Dendritic cell treated with granulocyte-macrophage colony-stimulating factor and Interleukin-4, amounts not matched to agents 40 ng/mL and 50 ng/mL, for 4 days (primary cell): ENCODE data around the gene ACTL6B.
"Not testable (repeated sequence)": the region's sequence is repeated elsewhere in the genome, so short reads cannot be mapped to it uniquely, and the experiment has no call there.

Experiments used
- H3K27ac Mint-ChIP-seq: one replicate; pipeline ENCODE4 v1.8.0; 2022; ENCODE audit warnings: mild to moderate bottlenecking, mixed read lengths
- H3K27me3 Mint-ChIP-seq: one replicate; pipeline ENCODE4 v1.8.0; 2022; ENCODE audit warnings: mild to moderate bottlenecking, mixed read lengths
- H3K36me3 Mint-ChIP-seq: one replicate; pipeline ENCODE4 v1.8.0; 2022; ENCODE audit warnings: low read depth, mixed read lengths
- H3K4me1 Mint-ChIP-seq: one replicate; pipeline ENCODE4 v1.8.0; 2022; ENCODE audit warnings: low read depth, mixed read lengths
- H3K4me3 Mint-ChIP-seq: one replicate; pipeline ENCODE4 v1.8.0; 2022; ENCODE audit warnings: mild to moderate bottlenecking, moderate library complexity, mixed read lengths
- H3K9me3 Mint-ChIP-seq: one replicate; pipeline ENCODE4 v1.8.0; 2022; ENCODE audit warnings: mixed read lengths
- intact Hi-C: fragments of 100-400 bp; cut with micrococcal nuclease; formaldehyde crosslinking; loops from one replicate; pipeline ENCODE4 v1.15.0; 2022

The ACTL6B gene

DNA sequence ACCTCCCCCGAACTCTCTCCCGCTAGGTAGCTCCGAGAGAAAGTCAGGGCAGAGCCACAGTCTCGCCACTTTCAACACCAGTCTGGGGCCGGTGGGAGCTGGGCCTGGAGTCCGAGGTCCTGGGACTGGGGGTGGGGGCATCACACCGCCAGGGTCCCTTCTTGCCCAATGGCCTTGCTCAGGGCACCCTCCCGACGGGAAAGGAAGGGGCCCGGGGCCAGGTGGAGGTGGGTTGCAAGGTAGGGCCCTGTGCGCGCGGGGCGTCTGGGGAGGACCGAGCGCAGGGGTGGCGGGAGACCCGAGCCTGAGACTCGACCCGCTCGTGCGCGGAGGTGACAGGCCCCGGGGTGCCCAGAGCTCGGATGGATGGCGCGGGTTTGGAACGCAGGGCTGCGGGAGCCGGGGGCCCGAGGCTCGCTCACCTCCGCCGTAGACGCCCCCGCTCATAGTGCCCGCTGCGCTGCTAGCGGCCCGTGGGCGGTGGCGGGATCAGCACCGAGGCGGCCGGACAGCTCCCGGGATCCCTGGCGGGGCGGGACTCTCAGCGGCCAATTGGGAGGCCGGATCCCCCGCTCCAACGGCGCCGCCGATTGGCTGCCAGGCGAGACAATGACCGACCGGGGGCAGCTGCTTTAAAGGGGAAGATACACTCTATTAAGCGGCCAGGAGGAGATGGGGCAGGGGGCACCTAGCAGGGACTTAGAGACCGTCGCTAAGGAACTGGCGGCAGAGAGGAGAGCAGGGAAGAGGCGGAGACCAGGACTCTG, at the start of gene ACTL6B:
ACTL6B (minus strand) TSS at position 541 of the 767 bp plus-strand sequence; CDS start at position 447, 94 bp downstream.
- H3K27me3 Mint-ChIP-seq = peaks cover 73% of the 10 kb centered on the region
- intact Hi-C loops = no loop called here
- no peaks in the 10 kb centered on the region for H3K9me3 Mint-ChIP-seq
- no peak within 1 kb of the TSS for H3K4me3 Mint-ChIP-seq
- H3K36me3 Mint-ChIP-seq = no peaks in the 10 kb centered on the region
- H3K4me1 Mint-ChIP-seq = peaks cover 5% of the 10 kb centered on the region
- H3K27ac Mint-ChIP-seq = no peak within 1 kb of the TSS

- H3K9me3 Mint-ChIP-seq = no peaks in the 10 kb centered on the region
- peak overlapping the region; percentile 98 for H3K27ac Mint-ChIP-seq
- peaks cover 28% of the 10 kb centered on the region for H3K4me1 Mint-ChIP-seq
- H3K36me3 Mint-ChIP-seq = peaks cover 25% of the 10 kb centered on the region
- H3K27me3 Mint-ChIP-seq = peaks cover 9% of the 10 kb centered on the region
- H3K4me3 Mint-ChIP-seq = peak overlapping the region; percentile 97
- intact Hi-C loops = loop anchor here (1.0 to 10.0 kb wide), 3 partner anchors 20 to 231 kb away; partner anchors contain the start of genes SLC12A9 and TSC22D4
Measured at GRCh38 chr7:100705320-100705752, 49.1 kb upstream of the ACTL6B start.

DNA sequence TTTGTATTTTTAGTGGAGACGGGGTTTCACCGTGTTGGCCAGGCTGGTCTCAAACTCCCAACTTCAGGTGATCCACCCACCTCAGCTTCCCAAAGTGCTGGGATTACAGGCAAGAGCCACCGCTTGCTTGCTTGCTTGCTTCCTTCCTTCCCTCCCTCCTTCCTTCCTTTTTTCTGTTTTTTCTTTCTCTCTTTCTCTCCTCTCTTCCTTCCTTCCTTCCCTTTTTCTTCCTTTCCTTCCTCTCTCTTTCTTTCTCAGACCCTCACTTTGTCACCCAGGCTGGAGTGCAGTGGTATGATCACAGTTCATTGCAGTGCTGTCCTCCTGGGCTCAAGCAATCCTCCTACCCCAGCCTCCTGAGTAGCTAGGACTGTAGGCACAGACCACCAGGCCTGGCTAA, 44.8 kb upstream of the ACTL6B start:
- H3K9me3 Mint-ChIP-seq, H3K4me3 Mint-ChIP-seq, H3K27ac Mint-ChIP-seq, H3K36me3 Mint-ChIP-seq: not testable (repeated sequence)
- peaks cover 29% of the 10 kb centered on the region for H3K27me3 Mint-ChIP-seq
- peaks cover 14% of the 10 kb centered on the region for H3K4me1 Mint-ChIP-seq
- intact Hi-C loops = loop anchor here (10.0 kb wide), 1 partner anchor 226 kb away; the partner anchor contains the start of gene TSC22D4

DNA sequence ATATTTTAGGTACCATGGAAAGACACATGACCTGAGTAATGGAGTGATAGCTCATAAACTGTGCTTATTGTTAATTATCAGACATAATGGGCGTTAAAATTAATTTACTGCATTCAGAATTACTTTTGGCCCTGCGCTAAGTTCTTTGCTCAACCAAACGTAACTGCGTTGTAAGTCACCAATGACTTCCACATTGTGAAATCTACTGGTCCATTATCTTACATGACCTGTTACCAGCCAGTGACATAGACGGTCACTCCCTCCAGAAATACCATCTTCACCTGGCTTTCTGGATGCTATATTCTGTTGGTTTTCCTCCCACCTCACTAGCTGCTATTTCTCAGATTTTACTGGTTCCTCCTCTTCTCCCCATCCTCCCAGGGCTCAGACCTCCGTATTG, 42.8 kb upstream of the ACTL6B start:
- Mint-ChIP-seq H3K36me3 (no peaks in the 10 kb centered on the region), H3K27ac (no peak overlapping the region), H3K27me3 (peaks cover 39% of the 10 kb centered on the region), H3K9me3 (no peaks in the 10 kb centered on the region), H3K4me1 (peaks cover 14% of the 10 kb centered on the region), H3K4me3 (no peak overlapping the region)
- intact Hi-C loops = no loop called here

DNA sequence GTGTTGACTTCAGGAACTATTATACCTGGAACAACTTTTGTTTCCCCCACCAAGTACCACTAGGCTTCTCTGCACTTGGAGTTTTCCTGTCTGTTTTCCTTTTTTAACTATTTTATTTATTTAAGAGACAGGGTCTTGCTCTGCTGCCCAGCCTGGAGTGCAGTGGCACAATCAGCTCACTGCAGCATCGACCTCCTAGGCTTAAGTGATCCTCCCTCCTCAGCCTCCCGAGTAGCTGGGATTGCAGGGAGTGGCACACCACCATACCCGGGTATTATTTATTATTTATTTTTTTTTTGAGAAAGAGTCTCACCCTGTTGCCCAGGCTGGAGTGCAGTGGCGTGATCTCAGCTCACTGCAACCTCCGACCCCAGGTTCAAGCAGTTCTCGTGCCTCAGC, 39.9 kb upstream of the ACTL6B start:
- no peak overlapping the region for H3K27ac Mint-ChIP-seq
- H3K27me3 Mint-ChIP-seq = peaks cover 32% of the 10 kb centered on the region
- H3K36me3 Mint-ChIP-seq = peaks cover 10% of the 10 kb centered on the region
- H3K4me1 Mint-ChIP-seq = peaks cover 35% of the 10 kb centered on the region
- intact Hi-C loops = no loop called here
- H3K9me3 Mint-ChIP-seq = no peaks in the 10 kb centered on the region
- no peak overlapping the region for H3K4me3 Mint-ChIP-seq

DNA sequence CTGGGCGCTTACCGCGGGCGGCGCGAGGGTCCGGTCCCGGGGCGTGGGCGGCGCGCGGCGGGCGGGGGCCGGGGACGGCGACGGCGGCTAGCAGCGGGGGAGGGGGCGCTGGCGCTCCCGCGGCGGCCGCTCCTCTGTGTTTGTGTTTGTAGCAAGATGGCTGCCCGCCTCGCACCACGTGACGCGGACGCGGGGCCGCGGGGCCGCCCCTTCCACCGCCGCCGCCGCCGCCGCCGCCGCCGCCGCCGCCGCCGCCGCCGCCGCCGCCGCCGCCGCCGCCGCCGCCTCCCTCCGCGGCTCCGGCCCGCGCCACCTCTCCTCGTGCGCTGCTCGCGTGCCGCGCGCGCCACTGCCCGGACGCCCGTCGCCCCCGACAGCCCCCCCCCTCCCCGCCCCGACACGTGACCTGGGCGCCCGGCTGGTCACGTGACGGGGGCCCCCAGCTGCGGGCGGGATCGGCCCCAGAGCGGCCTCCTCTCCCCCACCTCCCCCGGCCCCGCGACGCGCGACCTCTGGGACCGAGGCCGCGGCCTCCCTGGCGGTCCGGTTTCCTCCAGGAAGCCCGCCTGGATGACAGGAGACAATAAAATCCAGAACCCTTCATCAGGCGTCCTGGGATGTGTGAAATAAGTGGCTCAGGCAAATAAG, 38.0 kb upstream of the ACTL6B start, which contains the start of gene GIGYF1:
GIGYF1 (minus strand) TSS at position 153 of the 648 bp plus-strand sequence. CDS start 6,012 bp downstream, outside the sequence.
- Mint-ChIP-seq H3K27ac (peak within 1 kb of the TSS; percentile 68), H3K36me3 (peaks cover 18% of the 10 kb centered on the region), H3K4me1 (peaks cover 39% of the 10 kb centered on the region), H3K4me3 (peak within 1 kb of the TSS; percentile 98), H3K9me3 (no peaks in the 10 kb centered on the region), H3K27me3 (peaks cover 25% of the 10 kb centered on the region)
- intact Hi-C loops = loop anchor here (5.0 kb wide), 2 partner anchors 62 to 132 kb away; no protein-coding TSS in a partner anchor

GRCh38 chr7:100693312-100694097, 37.3 kb upstream of the ACTL6B start:
- peak overlapping the region; percentile 98 for H3K4me3 Mint-ChIP-seq
- H3K27ac Mint-ChIP-seq = peak overlapping the region; percentile 68
- peaks cover 44% of the 10 kb centered on the region for H3K4me1 Mint-ChIP-seq
- intact Hi-C loops = loop anchor here (5.0 kb wide), 2 partner anchors 61 to 131 kb away; no protein-coding TSS in a partner anchor
- H3K27me3 Mint-ChIP-seq = peaks cover 24% of the 10 kb centered on the region
- peaks cover 25% of the 10 kb centered on the region for H3K36me3 Mint-ChIP-seq
- no peaks in the 10 kb centered on the region for H3K9me3 Mint-ChIP-seq

DNA sequence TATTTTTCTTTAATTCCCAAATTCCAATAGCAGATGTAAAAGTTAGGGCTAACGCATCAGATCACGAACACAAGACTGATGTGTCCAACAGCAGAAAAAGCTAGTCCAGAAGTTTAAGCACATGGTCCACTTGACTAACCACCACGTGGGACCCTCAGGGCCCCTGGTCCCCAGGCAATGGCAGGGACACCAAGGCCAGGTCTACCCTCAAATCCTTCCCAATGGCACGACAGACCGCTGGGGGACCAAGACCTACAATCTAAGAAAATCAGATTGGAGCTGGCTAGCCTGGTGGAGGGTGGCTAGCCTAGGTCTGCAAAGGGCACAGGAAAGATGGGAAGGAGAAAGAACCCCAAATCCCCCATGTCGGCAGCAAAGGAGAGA, 36.3 kb upstream of the ACTL6B start:
- Mint-ChIP-seq H3K36me3 (peaks cover 34% of the 10 kb centered on the region), H3K4me1 (peaks cover 51% of the 10 kb centered on the region), H3K27ac (peak overlapping the region; percentile 68)

GRCh38 chr7:100691676-100692577, 35.7 kb upstream of the ACTL6B start:
- H3K27me3 Mint-ChIP-seq = peaks cover 12% of the 10 kb centered on the region
- H3K9me3 Mint-ChIP-seq = no peaks in the 10 kb centered on the region
- H3K36me3 Mint-ChIP-seq = peaks cover 41% of the 10 kb centered on the region
- H3K27ac Mint-ChIP-seq = no peak overlapping the region
- H3K4me1 Mint-ChIP-seq = peaks cover 51% of the 10 kb centered on the region
- peak overlapping the region; percentile 98 for H3K4me3 Mint-ChIP-seq
- intact Hi-C loops = loop anchor here (5.0 kb wide), 2 partner anchors 60 to 130 kb away; no protein-coding TSS in a partner anchor

More for the DNA sequence above, 36.3 kb upstream of the ACTL6B start:
- Mint-ChIP-seq H3K27me3 (peaks cover 17% of the 10 kb centered on the region), H3K9me3 (no peaks in the 10 kb centered on the region), H3K4me3 (peak overlapping the region; percentile 98)
- intact Hi-C loops = loop anchor here (5.0 kb wide), 2 partner anchors 60 to 130 kb away; no protein-coding TSS in a partner anchor

DNA sequence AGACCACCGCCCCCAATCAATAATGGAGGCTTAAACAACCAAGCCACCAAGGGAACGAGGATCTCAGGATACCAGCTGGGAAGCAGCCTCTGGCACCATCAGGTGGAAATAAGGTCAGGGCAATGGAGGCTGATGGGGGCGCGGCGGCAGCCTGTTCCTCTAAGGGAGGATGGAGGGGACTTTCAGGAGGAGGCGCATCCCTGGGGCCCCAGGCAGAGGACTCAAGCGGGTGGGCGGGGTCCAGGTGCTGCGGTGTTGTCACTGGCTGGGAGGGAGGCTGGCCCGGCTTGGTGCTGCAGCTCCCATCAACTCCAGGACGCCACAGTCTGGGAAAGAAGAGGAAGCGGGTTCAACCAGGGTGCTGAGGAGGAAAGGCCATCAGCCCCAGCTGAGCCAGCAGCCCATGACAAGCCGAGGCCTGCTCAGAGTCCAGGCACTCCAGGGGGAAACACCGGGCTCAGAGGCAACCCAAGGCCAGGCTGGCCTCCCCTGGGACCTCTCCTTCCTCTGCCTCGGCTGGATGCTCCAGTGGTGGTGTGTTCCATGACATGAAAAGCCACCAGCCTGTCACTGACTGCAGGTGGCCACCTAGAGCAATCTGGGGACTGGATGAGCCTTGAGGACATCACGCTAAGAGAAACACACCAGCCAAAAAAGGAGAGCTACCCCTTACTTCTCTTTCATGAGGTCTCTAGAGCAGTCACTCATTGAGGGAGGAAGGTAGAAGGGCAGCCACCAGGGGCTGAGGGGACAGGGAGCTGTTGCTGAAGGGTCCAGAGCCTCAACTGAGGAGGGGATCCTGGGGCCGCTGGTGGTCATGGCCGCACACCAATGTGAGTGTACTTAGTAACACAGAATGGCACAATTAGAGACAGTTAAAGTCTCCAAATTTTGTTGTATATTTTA, 33.2 kb upstream of the ACTL6B start:
- peaks cover 65% of the 10 kb centered on the region for H3K36me3 Mint-ChIP-seq
- peaks cover 51% of the 10 kb centered on the region for H3K4me1 Mint-ChIP-seq
- H3K27ac Mint-ChIP-seq = no peak overlapping the region
- H3K9me3 Mint-ChIP-seq = no peaks in the 10 kb centered on the region
- no peaks in the 10 kb centered on the region for H3K27me3 Mint-ChIP-seq
- intact Hi-C loops = loop anchor here (5.0 kb wide), 2 partner anchors 57 to 127 kb away; no protein-coding TSS in a partner anchor
- no peak overlapping the region for H3K4me3 Mint-ChIP-seq

DNA sequence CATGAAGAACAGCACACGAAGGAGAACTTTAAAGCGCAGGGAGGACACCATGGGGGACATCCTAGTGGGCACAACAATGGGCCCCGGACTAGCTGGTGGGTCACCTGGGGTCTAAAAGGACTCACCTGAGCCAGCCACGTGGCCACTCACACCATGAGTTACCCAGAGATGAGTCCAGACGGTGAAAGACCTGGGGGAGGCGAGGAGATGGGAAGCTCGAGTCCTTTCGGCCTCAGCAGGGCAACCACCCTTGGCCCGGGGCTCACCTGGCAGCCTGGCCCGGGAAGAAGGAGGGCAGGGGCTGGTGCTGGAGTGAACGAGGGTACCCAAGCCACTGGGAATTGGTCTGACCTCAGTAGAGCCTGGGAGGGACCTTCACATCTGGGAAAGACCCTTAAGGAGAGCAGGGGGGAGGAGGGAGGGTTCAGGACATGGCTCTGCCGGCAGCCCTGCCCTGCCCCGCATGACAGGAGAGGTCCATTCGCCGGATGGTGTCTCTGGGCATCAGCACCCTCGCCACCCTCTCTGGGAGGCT, 32.1 kb upstream of the ACTL6B start:
- H3K27me3 Mint-ChIP-seq = no peaks in the 10 kb centered on the region
- peak overlapping the region; percentile 31 for H3K27ac Mint-ChIP-seq
- H3K36me3 Mint-ChIP-seq = peaks cover 74% of the 10 kb centered on the region
- H3K4me1 Mint-ChIP-seq = peaks cover 50% of the 10 kb centered on the region
- H3K4me3 Mint-ChIP-seq = no peak overlapping the region
- intact Hi-C loops = no loop called here
- no peaks in the 10 kb centered on the region for H3K9me3 Mint-ChIP-seq
